Measurements from ENCODE around the gene MTOR.

The MTOR gene

GRCh38 chr1:11280719-11281376 is 18.5 kb upstream of the MTOR start:
- no peak for DNase-seq (ENCODE audit: low read depth)

GRCh38 chr1:11279630-11280029 is 17.3 kb upstream of the MTOR start:
- no peak for DNase-seq (ENCODE audit: low read depth)

GRCh38 chr1:11279152-11279551 is 16.8 kb upstream of the MTOR start:
- no peak for DNase-seq (ENCODE audit: low read depth)

GRCh38 chr1:11273595-11274234 is 11.4 kb upstream of the MTOR start:
- DNase-seq (ENCODE audit: low read depth): no peak

- peak; percentile 88 for DNase-seq (ENCODE audit: low read depth)
Measured at GRCh38 chr1:11272832-11273594, 10.7 kb upstream of the MTOR start, which contains the start of gene UBIAD1. Gene UBIAD1, plus strand, starts transcription at chr1:11273198. Its CDS starts 334 bp downstream, at chr1:11273532.

GRCh38 chr1:11272544-11272831 is 10.1 kb upstream of the MTOR start:
- DNase-seq (ENCODE audit: low read depth): no peak

- DNase-seq (ENCODE audit: low read depth): peak; percentile 74
Measured at GRCh38 chr1:11267350-11268337, 5.3 kb upstream of the MTOR start.

GRCh38 chr1:11266268-11267074 is 4.1 kb upstream of the MTOR start:
- no peak for DNase-seq (ENCODE audit: low read depth)

GRCh38 chr1:11256299-11256698 is 6.1 kb downstream of the MTOR start:
- DNase-seq (ENCODE audit: low read depth): no peak

GRCh38 chr1:11253226-11253625 is 9.1 kb downstream of the MTOR start:
- no peak for DNase-seq (ENCODE audit: low read depth)

- DNase-seq (ENCODE audit: low read depth): no peak
Measured at GRCh38 chr1:11252538-11252937, 9.8 kb downstream of the MTOR start.

- DNase-seq (ENCODE audit: low read depth): no peak
Measured at GRCh38 chr1:11248169-11248568, 14.2 kb downstream of the MTOR start.

- DNase-seq (ENCODE audit: low read depth): no peak
Measured at GRCh38 chr1:11245904-11246719, 16.2 kb downstream of the MTOR start.

- no peak for DNase-seq (ENCODE audit: low read depth)
Measured at GRCh38 chr1:11245248-11245647, 17.1 kb downstream of the MTOR start.

GRCh38 chr1:11238311-11238710 is 24.0 kb downstream of the MTOR start:
- no peak for DNase-seq (ENCODE audit: low read depth)

- DNase-seq (ENCODE audit: low read depth): no peak
Measured at GRCh38 chr1:11237356-11237755, 25.0 kb downstream of the MTOR start.

- no peak for DNase-seq (ENCODE audit: low read depth)
Measured at GRCh38 chr1:11233208-11233607, 29.1 kb downstream of the MTOR start.

- no peak for DNase-seq (ENCODE audit: low read depth)
Measured at GRCh38 chr1:11229203-11229602, 33.1 kb downstream of the MTOR start.

GRCh38 chr1:11227106-11228077 is 35.0 kb downstream of the MTOR start:
- peak; percentile 46 for DNase-seq (ENCODE audit: low read depth)
